GM21576 (cell line): Measurements from ENCODE around the gene NTNG2.

ENCODE experiments used
- ATAC-seq: cut with Tn5 transposase; IDR thresholded peaks from one replicate; pipeline ENCODE4 v1.9.1; 2021; ENCODE audit warnings: mild to moderate bottlenecking, moderate library complexity; ENCODE audit not compliant: unreplicated experiment

Gene NTNG2

GRCh38 chr9:132200706-132201105, 38.8 kb downstream of the NTNG2 start:
- no peak for ATAC-seq

DNA sequence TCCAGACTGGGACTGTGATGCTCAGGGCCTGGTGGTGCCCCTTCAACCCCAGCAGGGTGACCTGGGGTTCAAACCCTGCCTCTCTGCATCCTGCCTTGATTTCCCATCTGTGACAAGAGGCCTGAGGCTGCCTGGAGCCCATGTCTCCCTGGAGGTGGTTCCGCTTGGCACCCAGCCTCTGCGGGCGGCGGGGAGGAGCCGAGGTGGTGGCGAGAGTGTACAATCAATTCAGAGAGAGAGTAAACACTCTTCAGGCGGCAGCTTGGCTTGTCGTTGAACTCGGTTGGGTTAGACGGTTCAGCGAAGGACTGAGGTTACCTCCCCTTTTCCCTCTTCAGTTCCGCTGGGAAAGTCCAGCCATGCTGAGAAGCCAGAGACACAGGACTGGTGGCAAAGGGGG, 39.3 kb downstream of the NTNG2 start:
- ATAC-seq, result no peak

DNA sequence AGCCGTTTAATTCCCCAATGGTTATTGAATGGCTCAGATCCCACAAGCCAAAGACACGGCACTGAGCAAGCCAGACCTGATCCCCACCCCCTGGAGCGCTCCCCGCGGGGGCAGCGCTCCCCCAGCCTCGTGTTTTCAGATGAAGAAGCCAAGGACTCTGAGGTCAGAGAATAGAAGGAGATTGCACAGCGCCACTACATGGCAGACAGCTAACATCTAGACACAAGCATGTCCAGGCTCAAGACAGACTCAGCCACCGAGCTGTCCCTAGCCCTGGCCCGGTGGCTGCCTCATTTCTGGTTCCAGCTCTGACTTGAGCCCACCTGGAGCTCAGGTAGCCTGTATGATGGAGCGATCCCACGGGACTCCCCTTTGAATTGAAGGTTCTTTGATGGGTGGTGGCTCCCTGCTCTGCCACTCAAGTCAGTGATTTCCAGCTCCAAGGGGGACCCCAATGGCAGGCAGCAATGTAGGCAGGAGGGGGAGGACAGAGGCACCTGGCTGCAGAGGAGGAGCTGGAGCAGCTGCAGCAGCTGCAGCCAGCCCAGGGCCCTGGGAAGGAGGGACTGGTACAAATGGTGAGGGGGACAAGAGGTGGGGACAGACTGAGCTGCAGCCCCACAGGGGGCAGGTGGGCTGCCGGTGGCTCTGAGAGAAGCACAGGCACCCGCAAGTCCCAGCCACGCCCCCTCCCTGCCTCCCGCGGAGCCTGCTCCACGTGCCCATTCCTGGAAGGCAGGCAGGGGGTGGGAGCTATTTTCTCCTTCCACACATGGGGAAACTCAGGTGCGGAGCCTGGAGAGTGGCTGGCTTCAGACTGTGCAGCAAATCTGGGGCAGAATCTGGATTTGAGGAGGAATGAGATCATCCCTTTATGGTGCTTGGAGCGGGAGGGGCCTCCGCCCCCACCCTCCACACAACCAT, 40.2 kb downstream of the NTNG2 start:
- ATAC-seq, result no peak

DNA sequence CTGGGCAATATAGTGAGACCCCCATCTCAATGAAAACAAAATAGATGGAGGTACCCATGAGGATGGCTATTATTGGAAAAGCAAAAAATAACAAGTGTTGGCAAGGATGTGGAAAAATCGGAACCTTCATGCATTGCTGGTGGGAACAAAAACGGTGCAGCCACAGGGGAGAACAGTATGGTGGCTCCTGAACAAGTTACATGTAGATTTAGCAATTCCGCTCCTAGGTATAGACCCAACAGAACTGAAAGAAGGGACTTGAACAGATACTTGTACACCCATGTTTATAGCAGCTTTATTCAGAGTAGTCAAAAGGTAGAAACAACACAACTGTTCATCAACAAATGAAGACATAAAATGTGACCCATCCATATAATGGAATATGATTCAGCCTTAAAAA, 43.0 kb downstream of the NTNG2 start:
- no peak for ATAC-seq

DNA sequence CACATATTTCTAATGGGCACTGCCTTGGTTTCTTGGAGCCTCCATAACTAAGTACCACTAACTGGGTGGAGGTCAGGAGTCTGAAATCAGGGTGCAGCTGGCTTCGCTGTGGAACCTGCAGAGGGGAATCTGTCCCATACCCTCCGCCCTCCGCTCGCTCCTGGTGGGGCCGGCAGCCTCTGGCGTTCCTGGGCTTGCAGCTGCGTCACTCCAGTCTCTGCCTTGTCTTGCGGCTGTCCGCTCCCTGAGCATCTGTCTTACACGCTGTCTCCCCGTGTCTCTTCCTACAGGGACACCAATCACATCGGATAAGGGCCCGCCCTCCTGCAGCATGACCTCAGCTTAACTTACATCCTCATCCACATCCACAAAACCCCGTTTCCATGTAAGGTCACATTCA, 45.4 kb downstream of the NTNG2 start:
- no peak for ATAC-seq

DNA sequence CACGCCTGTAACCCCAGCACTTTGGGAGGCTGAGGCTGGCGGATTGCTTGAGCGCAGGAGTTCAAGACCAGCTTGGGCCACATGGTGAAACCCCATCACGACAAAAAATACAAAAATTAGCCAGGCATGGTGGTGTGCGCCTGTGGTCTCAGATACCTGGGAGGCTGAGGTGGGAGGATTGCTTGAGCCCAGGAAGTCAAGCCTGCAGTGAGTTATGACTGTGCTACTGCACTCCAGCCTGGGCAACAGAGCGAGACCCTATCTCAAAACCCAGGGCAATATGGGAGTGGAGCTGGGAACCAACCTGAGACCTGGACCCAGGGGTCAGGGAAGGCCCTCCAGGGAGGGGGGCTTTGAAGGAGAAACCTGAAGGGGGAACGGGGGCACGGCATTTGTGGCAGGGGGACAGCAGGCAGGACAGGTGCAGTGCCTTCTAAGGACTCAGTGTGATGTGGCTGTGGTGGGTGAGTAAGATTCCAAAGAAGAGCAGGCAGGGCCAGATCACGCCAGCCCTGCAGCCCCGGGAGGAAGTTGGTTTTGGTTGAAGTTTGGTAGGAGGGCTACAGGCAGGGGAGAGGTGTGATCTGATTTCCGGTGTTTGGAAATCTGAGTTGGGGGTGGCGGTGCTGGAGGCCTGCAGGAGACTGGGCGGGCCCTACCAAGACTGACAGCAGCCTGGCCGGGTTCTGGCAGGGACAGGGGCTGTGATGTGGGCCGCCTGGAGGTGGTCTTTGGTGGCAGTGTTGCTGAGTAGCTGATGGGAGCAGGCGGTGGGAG, 46.2 kb downstream of the NTNG2 start:
- ATAC-seq, result no peak

DNA sequence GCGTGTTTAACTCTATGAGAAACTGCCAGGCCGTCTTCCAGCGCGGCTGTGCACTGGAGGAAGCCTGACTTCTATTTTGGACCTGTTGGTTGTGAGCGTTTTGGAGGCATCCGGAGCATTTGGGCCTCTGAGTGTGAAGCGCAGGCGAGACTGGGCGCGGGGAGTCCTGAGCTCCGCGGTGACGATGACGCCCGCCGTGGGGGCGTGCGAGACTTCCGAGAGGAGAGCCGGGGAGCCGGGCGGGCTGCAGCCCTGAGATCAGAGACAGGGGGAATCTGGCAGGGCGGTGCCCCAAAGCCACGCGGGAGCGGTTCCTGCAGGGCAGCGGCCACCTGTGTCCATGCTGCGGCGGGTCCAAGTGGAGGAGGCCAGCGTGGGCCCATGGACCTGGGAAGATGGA, 47.4 kb downstream of the NTNG2 start:
- no peak for ATAC-seq

DNA sequence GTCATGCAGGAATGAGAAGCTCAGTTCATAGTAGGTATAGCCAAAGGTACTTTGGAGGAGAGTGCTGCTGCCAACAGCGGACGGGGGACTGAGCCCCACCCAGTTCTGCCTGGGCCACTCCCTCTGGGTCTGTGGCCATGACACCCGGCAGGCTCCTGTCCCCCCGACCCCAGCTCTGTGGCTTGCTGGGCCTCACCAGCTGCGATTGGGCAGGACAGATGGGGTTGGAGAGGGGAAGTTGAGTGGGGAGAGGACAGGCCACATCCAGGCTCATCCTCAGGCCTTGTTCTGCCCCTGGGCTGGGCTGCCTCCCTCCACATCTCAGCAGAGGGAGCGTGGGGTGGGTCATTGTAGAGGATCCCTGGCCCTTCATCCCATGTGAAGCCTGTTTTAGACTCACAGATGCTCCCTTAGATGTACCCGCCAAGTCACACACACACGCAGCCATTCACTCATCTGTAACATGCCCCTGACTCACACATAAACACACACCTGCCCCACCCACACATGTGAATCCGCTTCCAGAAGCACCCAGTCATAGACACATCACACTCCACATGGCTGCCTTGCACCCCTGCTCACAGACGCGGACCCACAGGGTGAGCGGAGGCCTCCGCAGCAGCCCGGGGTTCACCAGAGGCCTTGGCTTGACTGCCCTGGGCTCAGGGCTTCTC, 48.8 kb downstream of the NTNG2 start:
- ATAC-seq, result no peak

DNA sequence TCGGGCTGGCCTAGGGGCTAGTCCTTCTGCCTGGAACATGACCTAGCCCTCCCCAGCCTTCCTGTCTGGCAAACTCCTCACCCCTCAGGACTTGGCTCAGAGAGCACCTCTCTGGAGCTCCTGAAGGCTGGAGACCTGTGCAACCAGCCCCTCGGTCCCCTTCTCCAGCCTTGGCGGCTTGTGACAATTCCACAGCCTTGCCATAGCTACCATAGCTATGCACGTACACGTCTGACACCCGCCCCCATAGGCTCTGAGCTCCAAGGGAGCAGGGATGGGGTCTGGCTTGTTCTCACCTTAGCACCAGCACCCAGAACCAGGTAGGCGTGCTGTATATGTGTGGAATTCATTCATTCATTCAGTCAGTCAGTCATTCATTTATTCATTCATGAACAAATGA, 49.7 kb downstream of the NTNG2 start:
- no peak for ATAC-seq

DNA sequence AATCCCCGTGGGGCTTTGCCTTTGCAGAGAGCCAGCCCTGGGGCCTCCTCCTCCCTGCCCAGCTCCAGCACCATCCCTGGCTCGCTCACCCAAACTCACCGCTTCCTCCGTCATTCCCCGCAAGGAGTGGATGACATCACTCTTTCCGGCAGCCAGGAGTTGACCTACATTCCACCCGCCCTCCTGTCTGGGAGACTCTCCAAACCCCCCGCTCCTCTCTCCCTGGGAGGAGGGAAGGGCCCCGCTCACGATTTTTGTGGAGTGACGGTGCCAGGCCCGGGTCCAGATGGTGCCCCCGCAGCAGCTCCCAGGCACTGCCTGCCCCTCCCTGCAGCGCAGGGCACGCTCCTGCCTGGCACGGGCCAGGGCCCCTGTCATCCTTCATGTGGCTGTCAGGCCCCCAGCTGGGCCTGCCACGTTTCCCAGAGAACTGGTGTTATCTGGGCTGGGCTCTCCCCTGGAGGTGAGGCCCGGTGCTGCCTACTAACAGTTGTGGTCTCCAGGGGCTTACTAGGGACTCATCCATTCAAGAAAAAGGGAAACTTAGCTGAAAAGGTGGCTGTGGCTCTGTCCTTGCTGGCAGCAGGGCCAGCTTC, 52.3 kb downstream of the NTNG2 start:
- ATAC-seq, result no peak

- no peak for ATAC-seq
Observed at GRCh38 chr9:132216861-132217619, 55.2 kb downstream of the NTNG2 start.

DNA sequence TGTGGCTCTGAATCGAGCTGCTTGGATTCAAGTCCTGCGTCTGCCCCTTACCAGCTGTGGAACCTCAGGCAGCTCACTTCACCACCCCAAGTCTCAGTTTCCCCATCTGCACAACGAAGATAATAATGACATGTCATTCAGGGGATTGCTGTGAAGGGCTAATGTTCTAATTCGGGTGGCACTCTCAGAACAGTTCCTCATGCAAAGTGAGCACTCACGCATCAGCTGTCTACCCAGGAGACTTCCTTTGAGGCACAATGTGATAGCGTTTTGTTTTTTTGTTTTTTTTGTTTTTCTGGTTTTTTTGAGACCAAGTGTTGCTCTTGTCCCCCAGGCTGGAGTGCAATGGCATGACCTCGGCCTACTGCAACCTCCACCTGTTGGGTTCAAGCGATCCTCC, 56.4 kb downstream of the NTNG2 start:
- no peak for ATAC-seq

GRCh38 chr9:132221941-132222340, 60.1 kb downstream of the NTNG2 start:
- no peak for ATAC-seq

GRCh38 chr9:132224645-132225044, 62.8 kb downstream of the NTNG2 start:
- ATAC-seq, result no peak

DNA sequence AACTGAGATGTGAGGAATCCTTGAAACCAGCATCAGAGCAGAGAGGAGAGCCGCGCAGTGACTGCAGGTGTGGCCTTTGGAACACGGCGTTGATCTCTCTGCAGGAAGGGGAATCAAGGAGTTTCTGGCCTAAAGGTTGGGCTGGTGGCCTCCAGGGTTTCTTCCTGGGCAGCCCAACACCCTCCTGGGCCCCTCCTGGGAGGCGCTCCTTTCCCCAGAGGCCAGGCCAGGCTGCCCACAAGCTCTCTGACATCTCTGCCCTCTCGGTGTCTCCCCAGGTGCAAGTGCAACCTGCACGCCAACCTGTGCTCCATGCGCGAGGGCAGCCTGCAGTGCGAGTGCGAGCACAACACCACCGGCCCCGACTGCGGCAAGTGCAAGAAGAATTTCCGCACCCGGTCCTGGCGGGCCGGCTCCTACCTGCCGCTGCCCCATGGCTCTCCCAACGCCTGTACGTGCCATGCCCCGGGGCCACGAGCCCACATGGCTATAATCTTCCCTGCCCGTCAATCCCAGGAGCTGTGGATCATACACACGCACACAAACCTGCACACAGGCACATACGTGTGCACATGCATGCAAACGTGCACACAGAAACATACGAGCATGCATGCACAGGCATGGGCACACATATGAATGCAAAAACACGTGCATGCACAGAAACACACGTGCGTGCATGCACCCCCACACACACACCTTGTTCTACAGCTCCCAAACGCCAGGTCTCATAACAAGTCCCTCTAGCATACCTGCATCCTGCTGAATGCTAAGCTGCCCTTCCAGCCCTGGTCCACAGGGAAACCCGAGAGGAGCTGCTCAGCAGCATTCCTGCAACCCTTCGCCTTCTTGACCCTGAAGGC, 64.9 kb downstream of the NTNG2 start:
- no peak for ATAC-seq

DNA sequence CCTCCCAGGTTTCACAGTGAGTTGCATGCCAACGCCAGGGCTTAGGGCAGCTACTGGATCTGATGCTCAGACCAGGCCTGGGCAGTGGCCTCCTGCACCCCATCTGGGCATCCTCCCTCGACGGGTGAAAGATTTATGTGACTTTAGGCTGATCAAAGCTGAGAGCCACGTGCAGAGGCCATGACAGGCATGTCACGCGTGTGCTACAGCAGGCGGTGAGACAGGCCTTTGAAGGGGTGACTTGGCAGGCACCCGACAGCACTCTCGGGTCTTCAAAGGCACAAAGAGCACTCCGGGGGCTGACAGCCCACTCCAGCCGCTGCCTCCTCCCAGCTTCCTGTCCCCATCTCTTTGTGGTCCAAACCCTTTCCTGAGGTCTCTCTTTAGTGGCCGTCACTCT, 66.2 kb downstream of the NTNG2 start:
- ATAC-seq, result no peak

DNA sequence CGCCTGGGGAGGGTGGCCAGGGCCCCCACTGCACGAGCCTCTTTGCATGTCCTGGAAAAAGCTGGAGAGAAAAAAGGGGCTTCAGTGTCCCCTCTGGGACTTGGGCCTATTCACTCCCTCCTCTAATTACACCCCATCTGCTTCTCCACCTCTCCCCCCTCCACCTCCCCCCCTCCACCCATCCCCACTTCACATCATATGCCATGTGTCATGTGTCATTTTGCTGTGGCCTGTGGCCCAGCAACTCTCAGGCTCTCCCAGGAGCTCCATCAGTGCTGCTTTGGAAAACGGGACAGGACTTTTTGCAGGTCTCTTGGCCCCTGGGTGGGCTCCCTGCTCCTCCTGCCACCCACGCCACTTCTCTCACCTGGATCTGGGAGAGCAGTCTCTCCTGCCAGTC, 68.7 kb downstream of the NTNG2 start:
- no peak for ATAC-seq

DNA sequence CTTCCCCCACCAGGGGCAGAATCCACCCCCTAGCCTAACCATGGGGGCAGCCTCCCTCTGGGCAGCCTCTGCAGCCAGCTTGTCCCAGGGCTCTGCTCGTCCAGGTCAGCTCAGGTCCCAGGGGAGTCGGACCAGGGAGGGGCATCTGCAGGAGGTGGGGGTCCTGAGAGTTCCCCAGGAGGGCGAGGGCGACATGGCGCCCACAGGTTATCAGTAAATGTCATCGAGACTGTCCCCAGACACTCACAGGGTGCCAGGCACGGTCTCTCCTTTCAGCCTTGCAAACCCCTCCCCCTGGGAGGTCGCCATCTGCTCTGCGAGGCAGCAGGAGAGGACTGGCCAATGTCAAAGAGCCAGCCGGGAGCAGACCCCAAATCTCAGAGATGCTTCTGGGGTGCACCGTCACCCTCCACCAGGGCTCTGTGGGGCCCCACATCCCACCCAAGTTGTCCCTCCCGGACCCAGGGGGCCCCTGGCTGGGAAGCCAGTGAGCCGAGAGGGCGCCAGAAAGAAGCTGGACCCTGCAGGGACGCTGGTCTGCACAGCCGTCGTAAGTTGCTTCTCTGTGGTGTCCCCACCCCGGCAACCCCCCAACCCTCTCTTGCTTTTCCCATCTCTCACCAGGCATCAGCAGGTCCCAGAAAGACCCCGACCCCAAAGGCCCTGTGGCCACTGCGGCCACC, 69.3 kb downstream of the NTNG2 start:
- no peak for ATAC-seq

DNA sequence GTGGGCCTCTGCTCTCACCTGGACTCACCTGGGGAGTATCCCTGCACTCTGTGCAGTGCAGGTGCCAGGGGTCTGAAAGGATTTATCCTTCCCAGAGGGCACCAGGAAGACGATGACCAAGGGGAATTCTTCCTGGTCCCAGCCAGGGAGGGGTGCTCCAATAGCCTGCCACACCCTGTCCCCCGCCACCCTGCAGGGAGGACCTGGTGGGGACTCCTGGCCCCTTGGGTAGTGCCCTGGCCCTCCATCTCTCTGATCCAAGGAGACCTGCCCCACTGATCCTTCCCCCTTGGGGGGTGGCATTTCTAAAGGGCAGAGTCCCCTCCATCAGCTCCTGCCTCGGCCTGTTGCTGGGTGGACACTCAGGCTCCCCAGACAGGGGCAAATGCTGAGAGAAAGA, 70.7 kb downstream of the NTNG2 start:
- no peak for ATAC-seq
